HepG2 (cell line): ENCODE measurements around the gene WNT3A. TPM values are rescaled to one million over a fixed set of nuclear protein-coding genes. Genes with fewer than 3 reads are reported as not detected.

Source experiments
- CCDC6 ChIP-seq: sonication (generic); formaldehyde crosslinking; IDR thresholded peaks from 2 replicates; pipeline ENCODE4 v1.8.1; 2022; ENCODE audit warnings: mild to moderate bottlenecking, missing genetic modification reagents, moderate library complexity
- EED ChIP-seq: sonication (generic); formaldehyde crosslinking; IDR thresholded peaks from 2 replicates; pipeline ENCODE4 v1.5.0; 2020; ENCODE audit warnings: mild to moderate bottlenecking, missing genetic modification reagents
- HNRNPLL ChIP-seq: fragments of 200-400 bp; formaldehyde crosslinking; IDR thresholded peaks from 2 replicates; pipeline ENCODE4 v1.6.1; 2017; ENCODE audit warnings: mild to moderate bottlenecking, low read depth, low read length; ENCODE audit not compliant: poor library complexity, severe bottlenecking
- HOMEZ ChIP-seq: IDR thresholded peaks from 2 replicates; pipeline ENCODE4 v1.6.1; 2016; ENCODE audit warnings: low read depth
- KIAA2018 ChIP-seq: sonication (generic); formaldehyde crosslinking; IDR thresholded peaks from 2 replicates; pipeline ENCODE4 v1.5.0; 2020; ENCODE audit warnings: mild to moderate bottlenecking, missing genetic modification reagents, borderline replicate concordance
- MAX ChIP-seq: IDR thresholded peaks from 2 replicates; pipeline ENCODE4 v1.6.1; 2012; ENCODE audit warnings: inconsistent platforms
- MEIS1 ChIP-seq: sonication (generic); formaldehyde crosslinking; IDR thresholded peaks from 2 replicates; pipeline ENCODE4 v1.9.0; 2021; ENCODE audit warnings: mild to moderate bottlenecking, missing genetic modification reagents, moderate library complexity, borderline replicate concordance
- RFXAP ChIP-seq: sonication (generic); formaldehyde crosslinking; IDR thresholded peaks from 2 replicates; pipeline ENCODE4 v1.4.0; 2020; ENCODE audit warnings: missing genetic modification reagents, borderline replicate concordance
- SRSF1 ChIP-seq: fragments of 200-400 bp; formaldehyde crosslinking; optimal IDR thresholded peaks from 2 replicates; pipeline ENCODE3; 2017; ENCODE audit warnings: mild to moderate bottlenecking, low read depth, low read length, moderate library complexity
- ZNF10 ChIP-seq: sonication (generic); formaldehyde crosslinking; IDR thresholded peaks from 2 replicates; pipeline ENCODE4 v1.4.0; 2020; ENCODE audit warnings: mild to moderate bottlenecking, low read depth, missing genetic modification reagents, borderline replicate concordance
- ZNF12 ChIP-seq: sonication (generic); formaldehyde crosslinking; IDR thresholded peaks from 2 replicates; pipeline ENCODE4 v1.5.0; 2020; ENCODE audit warnings: missing genetic modification reagents
- ZNF18 ChIP-seq: sonication (generic); formaldehyde crosslinking; IDR thresholded peaks from 2 replicates; pipeline ENCODE4 v1.8.0; 2022; ENCODE audit warnings: mild to moderate bottlenecking, missing genetic modification reagents; ENCODE audit not compliant: insufficient replicate concordance
- ZNF776 ChIP-seq: sonication (generic); formaldehyde crosslinking; IDR thresholded peaks from 2 replicates; pipeline ENCODE4 v1.4.0; 2020; ENCODE audit warnings: mild to moderate bottlenecking, missing genetic modification reagents
- ZNF878 ChIP-seq: sonication (generic); formaldehyde crosslinking; IDR thresholded peaks from 2 replicates; pipeline ENCODE4 v1.8.1; 2023; ENCODE audit warnings: mild to moderate bottlenecking, missing genetic modification reagents, moderate library complexity
- polyA plus RNA-seq, 8 experiments: library from polyadenylated mRNA; depleted of rRNA in 3 of 8; stranded (reverse) in 7 of 8; unstranded in 1 of 8; fragments of >200 nt; fragmentation: Illumina TruSeq in 4 of 8; extraction: Trizol in 4 of 8; gene quantifications; 2 replicates each; pipeline versions ENCODE4 v1.2.1 to v1.2.3, GENCODE V29; 2011 to 2016; ENCODE audit warnings: low read depth in 4 of 8, missing spikeins in 1 of 8, mixed read lengths in 1 of 8; ENCODE audit not compliant: insufficient read depth in 1 of 8
- total RNA-seq, 5 experiments: library from RNA; depleted of rRNA; stranded (reverse); fragments of >200 nt; fragmentation: Illumina TruSeq; extraction: Trizol; gene quantifications; 2 replicates each; pipeline ENCODE4 v1.2.3, GENCODE V29; 2016; ENCODE audit warnings: low read depth in 1 of 5

WNT3A gene
- total and polyA plus RNA-seq, 2 of the 13 experiments (the other 11 are each of a cell fraction or from before 2014, with no cell fraction given), result not detected

- TF ChIP-seq KIAA2018 (no peak), CCDC6 (CRISPR knock-in tag) (peak; percentile 89), ZNF878 (peak; percentile 65; the same call in 1 of the 2 replicates), ZNF10 (no peak), HOMEZ (0 out of 2 replicates have a peak, but pooled peaks have one; percentile 15), ZNF776 (CRISPR knock-in tag) (no peak; the same call in 1 of the 2 replicates), HNRNPLL (peak; percentile 78), EED (no peak; the same call in 1 of the 2 replicates), ZNF12 (CRISPR knock-in tag) (0 out of 2 replicates have a peak, but pooled peaks have one; percentile 27), SRSF1 (peak; percentile 35), RFXAP (CRISPR knock-in tag) (peak; percentile 88), MEIS1 (CRISPR knock-in tag) (peak; percentile 52; the same call in 1 of the 2 replicates), ZNF18 (peak; percentile 57), MAX (peak; percentile 96)
Observed at GRCh38 chr1:228102791-228103620, 96.2 kb downstream of the WNT3A start, which contains the start of gene C1orf35 (continued).
